H9 (cell line): ENCODE measurements around the gene CHL1. TPM values are rescaled to one million over a fixed set of nuclear protein-coding genes. Genes with fewer than 3 reads are reported as not detected.

Experiments used
- DNase-seq: peaks from one replicate; pipeline ENCODE4 v3.0.0-alpha.2; 2017
- H2AFZ ChIP-seq: one replicate; pipeline ENCODE4 v1.6.1; 2013; ENCODE audit warnings: mild to moderate bottlenecking, low read length, control low read depth, moderate library complexity
- H2AK5ac ChIP-seq: 2 replicates; pipeline ENCODE4 v1.6.1; 2013; ENCODE audit warnings: low read length, control low read depth, mixed read lengths; ENCODE audit not compliant: insufficient read length
- H2BK120ac ChIP-seq: one replicate; pipeline ENCODE4 v1.6.1; 2013; ENCODE audit warnings: low read depth, mild to moderate bottlenecking, low read length, control low read depth, inconsistent platforms; ENCODE audit not compliant: poor library complexity, severe bottlenecking
- H2BK12ac ChIP-seq: 2 replicates; pipeline ENCODE4 v1.6.1; 2013; ENCODE audit warnings: low read length, control low read depth, mixed read lengths, low read depth; ENCODE audit not compliant: insufficient read length
- H2BK15ac ChIP-seq: 2 replicates; pipeline ENCODE4 v1.6.1; 2013; ENCODE audit warnings: low read depth, low read length, control low read depth
- H2BK20ac ChIP-seq: one replicate; pipeline ENCODE4 v1.6.1; 2013; ENCODE audit warnings: low read depth, mild to moderate bottlenecking, low read length, control low read depth, inconsistent platforms; ENCODE audit not compliant: poor library complexity, severe bottlenecking
- H2BK5ac ChIP-seq: 2 replicates; pipeline ENCODE4 v1.6.1; 2013; ENCODE audit warnings: low read length, control low read depth, mixed read lengths; ENCODE audit not compliant: insufficient read length
- H3K14ac ChIP-seq: 2 replicates; pipeline ENCODE4 v1.6.1; 2013; ENCODE audit warnings: low read length, control low read depth; ENCODE audit not compliant: insufficient read depth
- H3K18ac ChIP-seq: 2 replicates; pipeline ENCODE4 v1.6.1; 2013; ENCODE audit warnings: low read depth, mild to moderate bottlenecking, mixed read lengths, low read length, control low read depth; ENCODE audit not compliant: insufficient read length
- H3K23ac ChIP-seq: 2 replicates; pipeline ENCODE4 v1.6.1; 2013; ENCODE audit warnings: low read length, control low read depth, mixed read lengths, low read depth; ENCODE audit not compliant: insufficient read length
- H3K23me2 ChIP-seq: 2 replicates; pipeline ENCODE4 v1.6.1; 2013; ENCODE audit warnings: low read depth, mild to moderate bottlenecking, mixed read lengths, low read length, control low read depth; ENCODE audit not compliant: insufficient read length, poor library complexity, severe bottlenecking
- H3K27ac ChIP-seq: 2 replicates; pipeline ENCODE4 v1.5.1; 2013; ENCODE audit warnings: low read length, control low read depth, mixed read lengths, low read depth; ENCODE audit not compliant: insufficient read length
- H3K27me3 ChIP-seq: 2 replicates; pipeline ENCODE4 v1.6.1; 2013; ENCODE audit warnings: low read length, control low read depth, inconsistent platforms; ENCODE audit not compliant: insufficient read depth
- H3K4ac ChIP-seq: 2 replicates; pipeline ENCODE4 v1.6.1; 2013; ENCODE audit warnings: low read depth, mild to moderate bottlenecking, control low read depth, inconsistent platforms, low read length, moderate library complexity
- H3K4me1 ChIP-seq: 2 replicates; pipeline ENCODE4 v1.6.1; 2013; ENCODE audit warnings: low read length, control low read depth, inconsistent platforms; ENCODE audit not compliant: insufficient read depth
- H3K4me2 ChIP-seq: 2 replicates; pipeline ENCODE4 v1.6.1; 2013; ENCODE audit warnings: low read length, control low read depth, mixed read lengths; ENCODE audit not compliant: insufficient read length, insufficient read depth
- H3K56ac ChIP-seq: 2 replicates; pipeline ENCODE4 v1.6.1; 2013; ENCODE audit warnings: low read depth, mild to moderate bottlenecking, mixed read lengths, low read length, control low read depth; ENCODE audit not compliant: insufficient read length
- H3K79me1 ChIP-seq: 2 replicates; pipeline ENCODE4 v1.6.1; 2013; ENCODE audit warnings: low read depth, mild to moderate bottlenecking, moderate library complexity, low read length, control low read depth, inconsistent platforms; ENCODE audit not compliant: insufficient read depth, poor library complexity, severe bottlenecking
- H3K79me2 ChIP-seq: 2 replicates; pipeline ENCODE4 v1.6.1; 2013; ENCODE audit warnings: low read length, control low read depth, inconsistent platforms; ENCODE audit not compliant: insufficient read depth
- H3K9ac ChIP-seq: 2 replicates; pipeline ENCODE4 v1.6.1; 2013; ENCODE audit warnings: low read length, control low read depth, mixed read lengths; ENCODE audit not compliant: insufficient read length; ENCODE audit errors: extremely low read depth
- H3K9me3 ChIP-seq: one replicate; pipeline ENCODE4 v1.6.1; 2013; ENCODE audit warnings: low read depth, low read length, inconsistent platforms; ENCODE audit not compliant: control insufficient read depth
- H3T11ph ChIP-seq: one replicate; pipeline ENCODE4 v1.6.1; 2013; ENCODE audit warnings: mild to moderate bottlenecking, low read length, control low read depth, inconsistent platforms
- H4K20me1 ChIP-seq: one replicate; pipeline ENCODE4 v1.6.1; 2013; ENCODE audit not compliant: control insufficient read depth, insufficient read length, insufficient read depth
- H4K5ac ChIP-seq: 2 replicates; pipeline ENCODE4 v1.6.1; 2013; ENCODE audit warnings: low read depth, mild to moderate bottlenecking, mixed read lengths, low read length, control low read depth; ENCODE audit not compliant: insufficient read length
- H4K8ac ChIP-seq: replicated peaks from 2 replicates; pipeline ENCODE4 v1.6.1; 2013; ENCODE audit warnings: low read length, control low read depth, mixed read lengths, low read depth; ENCODE audit not compliant: insufficient read length
- H4K91ac ChIP-seq: 2 replicates; pipeline ENCODE4 v1.6.1; 2013; ENCODE audit warnings: low read depth, mild to moderate bottlenecking, moderate library complexity, mixed read lengths, low read length, control low read depth; ENCODE audit not compliant: insufficient read length
- H3K27ac Mint-ChIP-seq, 3 experiments: 2 replicates in 2 of 3; 3 replicates in 1 of 3; pipeline ENCODE4 v1.8.0; 2020 to 2021; ENCODE audit warnings: mixed read lengths in 3 of 3, mild to moderate bottlenecking in 1 of 3, moderate library complexity in 1 of 3
- H3K27me3 Mint-ChIP-seq: 2 replicates; pipeline ENCODE4 v1.8.0; 2021; ENCODE audit warnings: low read depth, mild to moderate bottlenecking, moderate library complexity, mixed read lengths
- H3K36me3 Mint-ChIP-seq, 3 experiments: 2 replicates in 2 of 3; 3 replicates in 1 of 3; pipeline ENCODE4 v1.8.0; 2020 to 2021; ENCODE audit warnings: low read depth in 3 of 3, mixed read lengths in 3 of 3; ENCODE audit not compliant: insufficient read depth in 1 of 3
- H3K4me1 Mint-ChIP-seq, 2 experiments: 2 replicates each; pipeline ENCODE4 v1.8.0; 2020; ENCODE audit warnings: mixed read lengths in 2 of 2
- H3K4me3 Mint-ChIP-seq, 2 experiments: 2 replicates in 1 of 2; 3 replicates in 1 of 2; pipeline ENCODE4 v1.8.0; 2020 to 2021; ENCODE audit warnings: mild to moderate bottlenecking in 2 of 2, mixed read lengths in 2 of 2, moderate library complexity in 1 of 2
- H3K9me3 Mint-ChIP-seq, 2 experiments: 2 replicates in 1 of 2; 3 replicates in 1 of 2; pipeline ENCODE4 v1.8.0; 2020; ENCODE audit warnings: mild to moderate bottlenecking in 2 of 2, mixed read lengths in 2 of 2, moderate library complexity in 1 of 2
- CTCF ChIP-seq: fragments of 200-600 bp; sonication (generic); conservative IDR thresholded peaks from 3 replicates; pipeline ENCODE4 v1.8.0; 2021; ENCODE audit warnings: antibody characterized with exemption, mild to moderate bottlenecking
- WGBS: extraction: QIAGEN DNeasy Blood & Tissue Kit; methylation state at CpG from one replicate; pipeline ENCODE4 v1.1.7; 2013; ENCODE audit warnings: missing lambda C conversion rate, low lambda C conversion rate, mixed read lengths; ENCODE audit not compliant: insufficient read length; ENCODE audit errors: extremely low coverage; 5-methylcytosine and 5-hydroxymethylcytosine counted together
- total RNA-seq: library from RNA; stranded (reverse); gene quantifications from 2 replicates; pipeline ENCODE4 v1.2.1, GENCODE V29; 2021

The CHL1 gene
- total RNA-seq, 1 experiment from 2014 or later: not detected

GRCh38 chr3:318903-319302 lies 122.3 kb downstream of the CHL1 start:
- Mint-ChIP-seq H3K4me3 (no peak overlapping the region), H3K36me3 (no peaks in the 10 kb centered on the region), H3K4me1 (no peaks in the 10 kb centered on the region), H3K9me3 (no peaks in the 10 kb centered on the region), H3K27ac (no peak overlapping the region), H3K27me3 (no peaks in the 10 kb centered on the region; the same call in 1 of the 2 replicates)
- no peak overlapping the region for H4K8ac ChIP-seq
- H2BK5ac ChIP-seq: no peak overlapping the region
- no peaks in the 10 kb centered on the region for H4K20me1 ChIP-seq
- no peak overlapping the region for H3K56ac ChIP-seq
- H2AK5ac ChIP-seq: no peak overlapping the region
- H3K27ac ChIP-seq: no peak overlapping the region
- no peak overlapping the region for H3K4me2 ChIP-seq
- H2AFZ ChIP-seq: no peak overlapping the region
- no peaks in the 10 kb centered on the region for H3K27me3 ChIP-seq
- no peaks in the 10 kb centered on the region for H3K9me3 ChIP-seq
- no peak overlapping the region for H2BK120ac ChIP-seq
- no peak overlapping the region for H4K5ac ChIP-seq
- H3K23me2 ChIP-seq: no peaks in the 10 kb centered on the region
- no peak overlapping the region for H3K9ac ChIP-seq
- no peak overlapping the region for H4K91ac ChIP-seq
- H2BK15ac ChIP-seq: no peak overlapping the region
- H3K18ac ChIP-seq: no peak overlapping the region
- H2BK20ac ChIP-seq: no peak overlapping the region
- DNase-seq: no peak
- H3K4ac ChIP-seq: no peak overlapping the region
- no peak for TF ChIP-seq CTCF
- H3K79me1 ChIP-seq: no peaks in the 10 kb centered on the region
- WGBS: no CpG with 5 or more reads among the region's 2 CpGs
- H3T11ph ChIP-seq: no peak overlapping the region
- no peaks in the 10 kb centered on the region for H3K4me1 ChIP-seq
- H3K14ac ChIP-seq: no peak overlapping the region
- H3K23ac ChIP-seq: no peak overlapping the region
- no peaks in the 10 kb centered on the region for H3K79me2 ChIP-seq
- no peak overlapping the region for H2BK12ac ChIP-seq
